Measurements from ENCODE around the gene AGFG2. TPM values are rescaled to one million over a fixed set of nuclear protein-coding genes. Genes with fewer than 3 reads are reported as not detected.

The AGFG2 gene
- total and polyA plus RNA-seq, 2 of the 13 experiments (the other 11 are each of a cell fraction or from before 2014, with no cell fraction given): 125 to 132 TPM

- BruUV-seq (replicated peaks): TSS peak; percentile 15
- intact Hi-C loops (cut with micrococcal nuclease; ENCODE audit: unreplicated experiment): no loop called here
- Histone ChIP-seq H3K4me2 (ENCODE audit: low read depth, low read length) (0 out of 2 replicates have a peak overlapping the region, but pooled peaks have one; percentile 16), H3K9ac (ENCODE audit: insufficient read depth, low read depth, low read length) (peak overlapping the region; percentile 73; the same call in 1 of the 2 replicates), H3K4me3 (replicated peaks in 1 of 3; ENCODE audit: insufficient read depth in 1 of 3, low read depth in 2 of 3, low read length in 3 of 3) (no peak overlapping the region; a peak in 1 of 6 replicates), H3K9me3 (ENCODE audit: low read length) (no peaks in the 10 kb centered on the region), H3K27ac (ENCODE audit: extremely low read length, insufficient read depth, low read length) (peak overlapping the region; percentile 99), H3K27me3 (ENCODE audit: control insufficient read depth in 1 of 2, insufficient read depth in 2 of 2, low read length in 2 of 2) (no peaks in the 10 kb centered on the region), H4K20me1 (ENCODE audit: insufficient read depth, low read length) (peaks cover 14% of the 10 kb centered on the region; the same call in 1 of the 2 replicates), H3K79me2 (ENCODE audit: insufficient read depth, low read length) (peaks cover 2% of the 10 kb centered on the region), H3K36me3 (replicated peaks in 1 of 2; ENCODE audit: control insufficient read depth in 1 of 2, insufficient read depth in 2 of 2, low read length in 2 of 2) (peaks cover 27 to 46% of the 10 kb centered on the region in 2 experiments), H2AFZ (ENCODE audit: low read length) (no peak overlapping the region), H3K4me1 (ENCODE audit: insufficient read depth, low read length) (peaks cover 100% of the 10 kb centered on the region)
- ChIA-PET POLR2A (interaction anchor here (2.0 to 2.2 kb wide), 2 partner anchors 19 to 20 kb away, joined by 5 to 7 read pairs; partner anchors contain the start of genes FBXO24 and LRCH4), CTCF (ENCODE audit: low intra/inter-chr PET ratio, low total read pairs) (no interaction called here)
- FAIRE-seq (no peak), ATAC-seq (no peak), DNase-seq (ENCODE audit: low spot score) (no peak)
- in situ Hi-C loops (cut with HindIII; ENCODE audit: extremely low pct_ligation_motif_present, low pct_unique_long_range_greater_than_20kb): loop anchor here (5.0 kb wide), 1 partner anchor 79 kb away; no protein-coding TSS in a partner anchor
- 61% methylated on average over 5 of the region's 6 CpGs for WGBS (ENCODE audit: low lambda C conversion rate)
- TF ChIP-seq SRSF1 (optimal IDR thresholded peaks at IDR 0.05; ENCODE audit: low read depth, low read length): no peak
- TF ChIP-seq SPEN (CRISPR knock-in tag; IDR thresholded peaks at IDR 0.05; ENCODE audit: low read depth): no peak
- TF ChIP-seq, protein P1, sequence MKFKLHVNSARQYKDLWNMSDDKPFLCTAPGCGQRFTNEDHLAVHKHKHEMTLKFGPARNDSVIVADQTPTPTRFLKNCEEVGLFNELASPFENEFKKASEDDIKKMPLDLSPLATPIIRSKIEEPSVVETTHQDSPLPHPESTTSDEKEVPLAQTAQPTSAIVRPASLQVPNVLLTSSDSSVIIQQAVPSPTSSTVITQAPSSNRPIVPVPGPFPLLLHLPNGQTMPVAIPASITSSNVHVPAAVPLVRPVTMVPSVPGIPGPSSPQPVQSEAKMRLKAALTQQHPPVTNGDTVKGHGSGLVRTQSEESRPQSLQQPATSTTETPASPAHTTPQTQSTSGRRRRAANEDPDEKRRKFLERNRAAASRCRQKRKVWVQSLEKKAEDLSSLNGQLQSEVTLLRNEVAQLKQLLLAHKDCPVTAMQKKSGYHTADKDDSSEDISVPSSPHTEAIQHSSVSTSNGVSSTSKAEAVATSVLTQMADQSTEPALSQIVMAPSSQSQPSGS (CRISPR knock-in tag; IDR thresholded peaks at IDR 0.05): no peak
- TF ChIP-seq POLR2AphosphoS5 (IDR thresholded peaks at IDR 0.05; ENCODE audit: low read depth, low read length): peak; percentile 41
- no peak for TF ChIP-seq ZKSCAN8 (CRISPR knock-in tag; IDR thresholded peaks at IDR 0.05; ENCODE audit: borderline replicate concordance)
- 0 out of 2 replicates have a peak, but pooled peaks have one; percentile 20 for TF ChIP-seq ZNF331 (CRISPR knock-in tag; IDR thresholded peaks at IDR 0.05)
- TF ChIP-seq ZBTB46 (CRISPR knock-in tag; IDR thresholded peaks at IDR 0.05; ENCODE audit: borderline replicate concordance): no peak
- TF ChIP-seq ZSCAN31 (CRISPR knock-in tag; IDR thresholded peaks at IDR 0.05; ENCODE audit: low read depth): no peak
- TF ChIP-seq, protein P2, sequence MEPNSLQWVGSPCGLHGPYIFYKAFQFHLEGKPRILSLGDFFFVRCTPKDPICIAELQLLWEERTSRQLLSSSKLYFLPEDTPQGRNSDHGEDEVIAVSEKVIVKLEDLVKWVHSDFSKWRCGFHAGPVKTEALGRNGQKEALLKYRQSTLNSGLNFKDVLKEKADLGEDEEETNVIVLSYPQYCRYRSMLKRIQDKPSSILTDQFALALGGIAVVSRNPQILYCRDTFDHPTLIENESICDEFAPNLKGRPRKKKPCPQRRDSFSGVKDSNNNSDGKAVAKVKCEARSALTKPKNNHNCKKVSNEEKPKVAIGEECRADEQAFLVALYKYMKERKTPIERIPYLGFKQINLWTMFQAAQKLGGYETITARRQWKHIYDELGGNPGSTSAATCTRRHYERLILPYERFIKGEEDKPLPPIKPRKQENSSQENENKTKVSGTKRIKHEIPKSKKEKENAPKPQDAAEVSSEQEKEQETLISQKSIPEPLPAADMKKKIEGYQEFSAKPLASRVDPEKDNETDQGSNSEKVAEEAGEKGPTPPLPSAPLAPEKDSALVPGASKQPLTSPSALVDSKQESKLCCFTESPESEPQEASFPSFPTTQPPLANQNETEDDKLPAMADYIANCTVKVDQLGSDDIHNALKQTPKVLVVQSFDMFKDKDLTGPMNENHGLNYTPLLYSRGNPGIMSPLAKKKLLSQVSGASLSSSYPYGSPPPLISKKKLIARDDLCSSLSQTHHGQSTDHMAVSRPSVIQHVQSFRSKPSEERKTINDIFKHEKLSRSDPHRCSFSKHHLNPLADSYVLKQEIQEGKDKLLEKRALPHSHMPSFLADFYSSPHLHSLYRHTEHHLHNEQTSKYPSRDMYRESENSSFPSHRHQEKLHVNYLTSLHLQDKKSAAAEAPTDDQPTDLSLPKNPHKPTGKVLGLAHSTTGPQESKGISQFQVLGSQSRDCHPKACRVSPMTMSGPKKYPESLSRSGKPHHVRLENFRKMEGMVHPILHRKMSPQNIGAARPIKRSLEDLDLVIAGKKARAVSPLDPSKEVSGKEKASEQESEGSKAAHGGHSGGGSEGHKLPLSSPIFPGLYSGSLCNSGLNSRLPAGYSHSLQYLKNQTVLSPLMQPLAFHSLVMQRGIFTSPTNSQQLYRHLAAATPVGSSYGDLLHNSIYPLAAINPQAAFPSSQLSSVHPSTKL (CRISPR knock-in tag; IDR thresholded peaks at IDR 0.05): no peak; the same call in 1 of the 2 replicates
- no peak for TF ChIP-seq PHB2 (IDR thresholded peaks at IDR 0.05; ENCODE audit: partially characterized antibody)
- TF ChIP-seq ELF4 (CRISPR knock-in tag; IDR thresholded peaks at IDR 0.05; ENCODE audit: borderline replicate concordance): no peak
Measured at GRCh38 chr7:100566018-100566531, 27.1 kb downstream of the AGFG2 start.
